Measurements from ENCODE around the gene SNX33. TPM values are rescaled to one million over a fixed set of nuclear protein-coding genes. Genes with fewer than 3 reads are reported as not detected.
"Not testable (repeated sequence)": the region's sequence is repeated elsewhere in the genome, so short reads cannot be mapped to it uniquely, and the experiment has no call there.

SNX33 gene
- total and polyA plus RNA-seq, 12 donors = 10.1 to 41.4 (median 19.3) TPM

- H3K9me3 ChIP-seq (replicated peaks in 1 of 3) = no peaks in the 10 kb centered on the region
- intact Hi-C loops (cut with DNase I) = loop anchor here in 1 of 2 donors (2.0 to 10.0 kb wide), 2 partner anchors 48 to 120 kb away; no protein-coding TSS in a partner anchor
- DNase-seq = no peak
- H3K27me3 ChIP-seq = no peaks in the 10 kb centered on the region
- no peaks in the 10 kb centered on the region for H3K36me3 ChIP-seq (replicated peaks in 1 of 2)
- WGBS, 4 donors = 81 to 84% (median 84%) methylated on average over 4 to 10 of the region's 10 CpGs
- no peaks in the 10 kb centered on the region for H3K4me1 ChIP-seq (replicated peaks in 1 of 2)
- H3K4me3 ChIP-seq = no peak overlapping the region
- TF ChIP-seq CTCF (IDR thresholded peaks at IDR 0.05) (no peak), POLR2A (IDR thresholded peaks at IDR 0.05) (no peak)
- H3K27ac ChIP-seq = no peak overlapping the region
These were observed 36.9 kb downstream of the SNX33 start for GRCh38 chr15:75684648-75685047.

- no peaks in the 10 kb centered on the region for H3K4me1 ChIP-seq (replicated peaks in 1 of 2)
- no peaks in the 10 kb centered on the region for H3K9me3 ChIP-seq (replicated peaks in 1 of 3)
- no peak overlapping the region for H3K4me3 ChIP-seq
- H3K36me3 ChIP-seq (replicated peaks in 1 of 2) = no peaks in the 10 kb centered on the region
- no peak for TF ChIP-seq CTCF (IDR thresholded peaks at IDR 0.05)
- TF ChIP-seq POLR2A (IDR thresholded peaks at IDR 0.05) = no peak
- DNase-seq = no peak
- intact Hi-C loops (cut with DNase I) = loop anchor here in 1 of 2 donors (2.0 to 10.0 kb wide), 2 partner anchors 48 to 120 kb away; no protein-coding TSS in a partner anchor
- no peak overlapping the region for H3K27ac ChIP-seq
- WGBS, 4 donors = 40 to 84% (median 79%) methylated on average over 1 to 12 of the region's 12 CpGs; no CpG with 5 or more reads in 1 of the 4 donors
- H3K27me3 ChIP-seq = no peaks in the 10 kb centered on the region
These were observed 37.5 kb downstream of the SNX33 start for GRCh38 chr15:75685195-75685594.

GRCh38 chr15:75686212-75686642, 38.5 kb downstream of the SNX33 start:
- TF ChIP-seq CTCF (IDR thresholded peaks at IDR 0.05) = peak; percentile 65 to 88 (median 78)
- 0 to 37% (median 30%) methylated on average over 3 to 14 of the region's 14 CpGs for WGBS, 4 donors
- not testable (repeated sequence) for H3K27me3 ChIP-seq; H3K4me1 ChIP-seq (replicated peaks in 1 of 2); H3K9me3 ChIP-seq (replicated peaks in 1 of 3); H3K27ac ChIP-seq; H3K36me3 ChIP-seq (replicated peaks in 1 of 2); H3K4me3 ChIP-seq
- intact Hi-C loops (cut with DNase I) = loop anchor here in 1 of 2 donors (10.0 kb wide), 1 partner anchor 119 kb away; no protein-coding TSS in a partner anchor
- peak; percentile 73 to 92 (median 86) for DNase-seq

GRCh38 chr15:75687486-75688277, 40.0 kb downstream of the SNX33 start:
- Histone ChIP-seq H3K36me3 (replicated peaks in 1 of 2) (no peaks in the 10 kb centered on the region), H3K4me3 (no peak overlapping the region), H3K4me1 (replicated peaks in 1 of 2) (no peaks in the 10 kb centered on the region), H3K27ac (no peak overlapping the region), H3K9me3 (replicated peaks in 1 of 3) (no peaks in the 10 kb centered on the region), H3K27me3 (no peaks in the 10 kb centered on the region)
- no peak for DNase-seq
- intact Hi-C loops (cut with DNase I) = loop anchor here in 1 of 2 donors (10.0 kb wide), 1 partner anchor 117 kb away; no protein-coding TSS in a partner anchor
- WGBS, 4 donors = 88 to 90% (median 89%) methylated on average over 4 to 44 of the region's 44 CpGs
- no peak for TF ChIP-seq POLR2A (IDR thresholded peaks at IDR 0.05)
- TF ChIP-seq CTCF (IDR thresholded peaks at IDR 0.05) = no peak

All from adrenal gland (tissue), 12 donors.